C4-2B (cell line): ENCODE results near the gene AXL.

Experiments used
- H3K27ac ChIP-seq: fragments of 450-650 bp; 2 replicates; pipeline ENCODE4 v1.5.1; 2017
- CTCF ChIP-seq: fragments of 450-650 bp; conservative IDR thresholded peaks from 2 replicates; pipeline ENCODE4 v1.5.1; 2017; ENCODE audit warnings: mild to moderate bottlenecking
- ZFX ChIP-seq: fragments of 450-650 bp; IDR thresholded peaks from 2 replicates; pipeline ENCODE4 v1.6.1; 2017

AXL gene

GRCh38 chr19:41308450-41309179, 89.6 kb downstream of the AXL start:
- peak overlapping the region; percentile 87; the same call in 1 of the 2 replicates for H3K27ac ChIP-seq
- TF ChIP-seq ZFX: no peak
- peak; percentile 87 for TF ChIP-seq CTCF

GRCh38 chr19:41309180-41310032, 90.4 kb downstream of the AXL start:
- TF ChIP-seq CTCF (no peak), ZFX (no peak)
- peak overlapping the region; percentile 87 for H3K27ac ChIP-seq

GRCh38 chr19:41310033-41310831, 91.2 kb downstream of the AXL start, which contains the start of gene CCDC97:
TSS of gene CCDC97 (plus strand) at chr19:41310172. CDS start at chr19:41310311, 139 bp downstream.
- peak; percentile 70; the same call in 1 of the 2 replicates for TF ChIP-seq ZFX
- TF ChIP-seq CTCF: no peak
- peak within 1 kb of the TSS; percentile 87 for H3K27ac ChIP-seq

GRCh38 chr19:41311072-41311471, 92.0 kb downstream of the AXL start:
- no peak for TF ChIP-seq CTCF
- no peak for TF ChIP-seq ZFX
- peak overlapping the region; percentile 87 for H3K27ac ChIP-seq
